ENCODE data around the gene SORBS1. TPM values are rescaled to one million over a fixed set of nuclear protein-coding genes. Genes with fewer than 3 reads are reported as not detected.

Gene SORBS1
- total RNA-seq, 2 donors from 2014 or later, result 1.4 to 1.6 TPM

GRCh38 chr10:95540514-95541052, 20.6 kb downstream of the SORBS1 start:
- DNase-seq (ENCODE audit: low spot score) (no peak), ATAC-seq (no peak)
- Mint-ChIP-seq H3K27ac (no peak overlapping the region), H3K4me3 (no peak overlapping the region), H3K9me3 (no peaks in the 10 kb centered on the region), H3K36me3 (no peaks in the 10 kb centered on the region), H3K27me3 (no peaks in the 10 kb centered on the region), H3K4me1 (ENCODE audit: low read depth in 2 of 2) (no peaks in the 10 kb centered on the region)

GRCh38 chr10:95539560-95540284, 21.4 kb downstream of the SORBS1 start:
- DNase-seq (ENCODE audit: low spot score) (no peak), ATAC-seq (no peak)
- Mint-ChIP-seq H3K27ac (no peak overlapping the region), H3K4me3 (no peak overlapping the region), H3K27me3 (peaks cover 0 to 2% of the 10 kb centered on the region in 2 donors), H3K9me3 (no peaks in the 10 kb centered on the region), H3K36me3 (no peaks in the 10 kb centered on the region), H3K4me1 (ENCODE audit: low read depth in 2 of 2) (no peaks in the 10 kb centered on the region)

DNA sequence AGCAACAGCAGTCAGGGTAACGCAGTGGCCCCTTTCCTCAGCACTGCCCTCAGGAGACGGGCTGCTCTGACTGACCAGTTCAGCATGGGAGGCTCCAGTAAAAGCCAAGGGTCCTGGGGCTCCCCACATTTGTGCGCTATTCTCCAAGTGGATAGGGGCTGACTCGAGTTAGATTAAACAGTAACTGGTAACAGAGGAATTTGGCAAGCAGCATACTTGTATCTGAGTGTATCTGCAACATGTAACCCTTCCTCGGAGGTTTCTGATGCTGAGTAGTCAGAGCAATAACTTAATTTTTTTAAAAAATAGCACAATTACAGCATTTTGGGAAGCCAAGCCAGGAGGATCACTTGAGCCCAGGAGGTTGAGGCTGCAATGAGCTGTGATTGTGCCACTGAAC, 22.8 kb downstream of the SORBS1 start:
- no peaks in the 10 kb centered on the region for H3K36me3 Mint-ChIP-seq
- H3K4me3 Mint-ChIP-seq, result no peak overlapping the region
- no peak for DNase-seq (ENCODE audit: low spot score)
- no peak overlapping the region for H3K27ac Mint-ChIP-seq
- H3K4me1 Mint-ChIP-seq (ENCODE audit: low read depth in 2 of 2), result no peaks in the 10 kb centered on the region
- no peaks in the 10 kb centered on the region for H3K9me3 Mint-ChIP-seq
- no peak for ATAC-seq
- peaks cover 0 to 6% of the 10 kb centered on the region in 2 donors for H3K27me3 Mint-ChIP-seq

DNA sequence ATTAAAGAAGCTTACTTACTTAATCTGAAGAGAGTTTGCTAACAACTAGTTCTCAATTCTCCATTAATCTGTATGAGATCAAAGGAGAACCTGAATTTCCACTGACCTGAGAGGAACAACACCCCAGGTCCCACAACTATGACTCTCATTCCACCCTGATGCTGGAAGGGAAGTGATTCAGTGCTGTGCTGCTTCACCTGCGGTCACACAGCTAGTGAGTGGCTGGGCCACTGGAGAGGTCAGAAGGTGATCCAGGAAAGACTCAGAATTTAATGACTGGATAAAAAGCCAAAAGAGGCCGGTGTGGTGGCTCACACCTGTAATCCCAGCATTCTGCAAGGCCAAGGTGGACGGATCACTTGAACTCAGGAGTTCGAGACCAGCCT, 23.6 kb downstream of the SORBS1 start:
- no peaks in the 10 kb centered on the region for H3K9me3 Mint-ChIP-seq
- no peak overlapping the region for H3K4me3 Mint-ChIP-seq
- no peak overlapping the region for H3K27ac Mint-ChIP-seq
- ATAC-seq (no peak), DNase-seq (ENCODE audit: low spot score) (no peak)
- peaks cover 0 to 6% of the 10 kb centered on the region in 2 donors for H3K27me3 Mint-ChIP-seq
- no peaks in the 10 kb centered on the region for H3K36me3 Mint-ChIP-seq
- H3K4me1 Mint-ChIP-seq (ENCODE audit: low read depth in 2 of 2), result no peaks in the 10 kb centered on the region

DNA sequence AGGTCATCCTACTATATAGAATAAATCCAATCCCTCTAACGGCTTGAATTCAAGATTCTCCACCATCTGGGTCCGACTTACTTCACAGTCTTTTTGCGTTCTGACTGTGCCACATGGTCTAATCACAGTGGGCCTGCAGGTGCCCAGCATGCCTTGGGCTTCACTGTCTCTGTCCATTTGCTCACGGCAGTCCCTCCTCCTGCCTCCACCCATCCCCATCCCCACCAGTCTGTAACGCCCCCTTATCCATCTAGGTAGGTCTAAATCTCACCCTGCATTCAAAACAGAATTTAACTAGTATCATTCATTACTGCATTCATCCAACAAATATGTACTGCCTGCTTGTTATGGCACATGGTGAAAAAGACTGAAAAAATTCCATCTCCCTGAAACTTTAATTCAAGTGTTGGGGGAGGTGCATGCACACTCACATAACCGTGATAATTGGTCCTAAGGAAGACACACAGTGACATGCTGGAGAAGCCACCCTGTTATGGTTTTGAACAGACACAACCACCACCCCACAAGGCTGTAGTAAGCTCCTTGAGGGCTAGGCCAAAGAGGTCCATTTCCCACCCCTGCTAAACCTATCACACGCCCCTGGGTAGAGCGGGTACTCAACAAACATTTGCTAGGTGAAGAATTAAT, 24.2 kb downstream of the SORBS1 start:
- Mint-ChIP-seq H3K27me3 (peaks cover 0 to 6% of the 10 kb centered on the region in 2 donors), H3K36me3 (no peaks in the 10 kb centered on the region), H3K4me3 (no peak overlapping the region), H3K9me3 (no peaks in the 10 kb centered on the region), H3K27ac (no peak overlapping the region), H3K4me1 (ENCODE audit: low read depth in 2 of 2) (no peaks in the 10 kb centered on the region)
- DNase-seq (ENCODE audit: low spot score), result no peak
- no peak for ATAC-seq

DNA sequence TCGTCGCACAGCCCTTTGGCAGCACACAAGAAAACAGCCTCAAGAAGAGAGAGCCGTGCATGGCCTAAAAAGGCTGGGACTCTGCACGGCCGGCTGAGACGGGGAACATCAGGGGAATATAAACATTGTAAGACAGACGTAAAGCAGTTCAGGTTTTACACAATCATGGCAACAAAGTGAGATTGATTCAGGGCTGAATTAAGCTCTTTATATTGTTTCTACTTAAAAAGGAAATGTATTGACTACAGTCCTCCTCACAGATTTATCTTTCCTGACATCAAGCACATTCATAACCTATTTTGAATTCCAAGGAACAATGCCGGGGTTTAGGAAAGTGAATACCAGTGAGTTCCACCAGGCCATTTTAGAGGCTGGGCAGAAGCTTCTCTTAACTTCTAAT, 25.2 kb downstream of the SORBS1 start:
- no peak for ATAC-seq
- Mint-ChIP-seq H3K27ac (no peak overlapping the region), H3K9me3 (no peaks in the 10 kb centered on the region), H3K27me3 (peaks cover 0 to 6% of the 10 kb centered on the region in 2 donors), H3K36me3 (no peaks in the 10 kb centered on the region), H3K4me3 (no peak overlapping the region), H3K4me1 (ENCODE audit: low read depth in 2 of 2) (no peaks in the 10 kb centered on the region)
- DNase-seq (ENCODE audit: low spot score), result no peak

DNA sequence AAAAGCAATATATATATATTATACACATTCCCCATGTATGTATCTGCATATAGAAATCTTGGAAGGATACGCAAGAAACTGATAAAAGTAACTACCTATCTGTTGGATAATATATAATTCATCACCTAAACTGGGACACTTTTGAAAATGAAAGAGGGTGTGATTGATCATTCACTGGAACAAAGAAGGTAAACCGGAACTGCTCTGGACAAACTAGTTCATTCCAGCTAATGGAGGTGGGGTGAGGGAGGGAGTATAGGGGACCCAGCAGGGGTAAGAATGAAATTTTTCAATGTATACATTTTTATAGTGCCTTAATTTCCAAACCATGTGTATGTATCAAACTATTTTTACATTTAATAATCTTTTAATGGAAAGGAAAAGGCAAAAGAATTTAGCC, 25.6 kb downstream of the SORBS1 start:
- H3K4me1 Mint-ChIP-seq (ENCODE audit: low read depth in 2 of 2), result no peaks in the 10 kb centered on the region
- no peak for ATAC-seq
- peaks cover 3 to 6% of the 10 kb centered on the region in 2 donors for H3K27me3 Mint-ChIP-seq
- no peaks in the 10 kb centered on the region for H3K36me3 Mint-ChIP-seq
- H3K4me3 Mint-ChIP-seq, result no peak overlapping the region
- no peak for DNase-seq (ENCODE audit: low spot score)
- no peak overlapping the region for H3K27ac Mint-ChIP-seq
- H3K9me3 Mint-ChIP-seq, result no peaks in the 10 kb centered on the region

DNA sequence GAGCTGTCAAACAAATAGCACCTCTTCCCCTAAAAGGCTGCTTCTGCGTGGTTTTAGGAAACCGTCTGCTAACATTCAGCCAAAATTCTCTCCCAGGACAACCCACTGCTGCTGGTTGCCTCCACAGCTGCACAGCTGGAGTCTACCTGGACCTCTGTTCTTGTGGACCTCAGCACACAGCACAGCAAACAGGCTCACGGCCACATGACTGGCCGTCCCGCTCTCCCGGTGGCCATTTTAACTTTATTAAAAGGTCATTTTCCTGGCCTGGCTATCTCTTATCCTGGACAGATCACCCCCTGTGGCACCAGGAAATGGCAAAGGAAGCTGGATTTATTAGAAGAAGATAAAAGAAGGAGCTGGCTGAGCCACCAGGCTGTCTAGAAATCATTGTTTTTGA, 27.6 kb downstream of the SORBS1 start:
- Mint-ChIP-seq H3K9me3 (no peaks in the 10 kb centered on the region), H3K4me3 (no peak overlapping the region), H3K36me3 (no peaks in the 10 kb centered on the region), H3K27ac (no peak overlapping the region), H3K27me3 (peaks cover 5 to 6% of the 10 kb centered on the region in 2 donors), H3K4me1 (ENCODE audit: low read depth in 2 of 2) (no peaks in the 10 kb centered on the region)
- ATAC-seq (no peak), DNase-seq (ENCODE audit: low spot score) (no peak)

- Mint-ChIP-seq H3K27ac (no peak overlapping the region), H3K4me3 (no peak overlapping the region), H3K9me3 (no peaks in the 10 kb centered on the region), H3K4me1 (ENCODE audit: low read depth in 2 of 2) (no peaks in the 10 kb centered on the region), H3K36me3 (no peaks in the 10 kb centered on the region), H3K27me3 (peaks cover 5 to 11% of the 10 kb centered on the region in 2 donors)
- no peak for DNase-seq (ENCODE audit: low spot score)
- ATAC-seq, result no peak
Measured at GRCh38 chr10:95532536-95532935, 28.6 kb downstream of the SORBS1 start.

GRCh38 chr10:95531994-95532399, 29.2 kb downstream of the SORBS1 start:
- H3K36me3 Mint-ChIP-seq, result no peaks in the 10 kb centered on the region
- no peak overlapping the region for H3K4me3 Mint-ChIP-seq
- DNase-seq (ENCODE audit: low spot score) (no peak), ATAC-seq (peak in 1 of 2 donors; percentile 51)
- no peaks in the 10 kb centered on the region for H3K9me3 Mint-ChIP-seq
- peaks cover 5 to 12% of the 10 kb centered on the region in 2 donors for H3K27me3 Mint-ChIP-seq
- no peaks in the 10 kb centered on the region for H3K4me1 Mint-ChIP-seq (ENCODE audit: low read depth in 2 of 2)
- H3K27ac Mint-ChIP-seq, result no peak overlapping the region

DNA sequence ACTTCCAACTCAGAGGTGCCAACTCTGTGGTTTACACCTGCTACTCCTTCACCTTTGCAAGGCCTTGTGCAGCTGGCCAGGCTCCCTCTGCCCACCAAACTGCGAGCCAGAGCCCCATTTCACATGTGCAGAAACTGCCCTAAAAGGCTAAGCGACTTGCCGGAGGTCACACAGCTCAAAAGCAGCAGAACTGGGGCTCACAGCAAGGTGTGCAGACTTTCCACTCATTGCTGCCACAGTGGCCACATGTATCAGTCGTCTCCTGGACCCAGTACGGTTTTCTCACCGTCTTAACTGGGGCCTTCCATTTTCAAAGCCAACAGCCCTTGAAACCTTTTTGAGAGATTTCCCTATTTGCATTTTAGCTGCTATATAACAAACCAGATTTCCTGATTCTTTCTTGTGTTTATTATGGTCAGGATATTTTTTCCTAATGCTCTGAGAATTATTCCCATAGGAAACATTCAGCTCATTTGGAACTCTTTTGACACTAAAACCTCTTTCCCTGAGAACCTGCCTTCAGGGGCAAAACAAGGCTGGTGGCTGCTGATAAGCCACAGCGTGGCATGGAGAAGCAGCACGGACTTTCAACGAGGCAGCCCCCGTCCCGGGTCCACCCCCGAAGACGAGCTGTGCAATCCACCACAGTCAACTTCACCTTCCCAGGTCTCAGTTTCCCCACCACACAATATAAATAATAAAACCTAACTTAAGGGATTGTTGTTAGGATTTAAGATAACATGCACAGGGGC, 29.9 kb downstream of the SORBS1 start:
- DNase-seq (ENCODE audit: low spot score) (no peak), ATAC-seq (no peak)
- peaks cover 5 to 12% of the 10 kb centered on the region in 2 donors for H3K27me3 Mint-ChIP-seq
- no peaks in the 10 kb centered on the region for H3K36me3 Mint-ChIP-seq
- H3K4me1 Mint-ChIP-seq (ENCODE audit: low read depth in 2 of 2), result no peaks in the 10 kb centered on the region
- no peak overlapping the region for H3K4me3 Mint-ChIP-seq
- H3K27ac Mint-ChIP-seq, result no peak overlapping the region
- no peaks in the 10 kb centered on the region for H3K9me3 Mint-ChIP-seq

- Mint-ChIP-seq H3K27me3 (peaks cover 5 to 12% of the 10 kb centered on the region in 2 donors), H3K27ac (no peak overlapping the region)
Measured at GRCh38 chr10:95530561-95530960, 30.6 kb downstream of the SORBS1 start.

DNA sequence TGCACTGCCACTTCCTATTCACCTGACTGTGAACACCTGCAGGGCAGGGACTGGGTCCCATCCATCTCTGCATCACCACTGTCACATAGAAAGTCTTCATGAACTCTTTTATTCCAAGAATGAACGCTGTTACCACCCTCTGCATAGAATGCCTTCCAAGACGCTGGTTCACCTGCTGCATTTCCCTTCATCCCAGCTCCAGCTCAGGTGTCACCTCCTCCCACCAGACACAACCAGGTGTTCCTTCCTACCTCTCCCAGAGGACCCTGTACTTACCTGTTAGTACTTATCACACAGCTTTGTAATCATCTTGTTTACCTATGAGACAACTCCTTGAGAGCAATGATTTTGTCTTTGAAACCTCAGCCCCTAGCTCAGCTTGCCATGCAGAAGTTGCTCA, 31.1 kb downstream of the SORBS1 start:
- Mint-ChIP-seq H3K36me3 (no peaks in the 10 kb centered on the region), H3K9me3 (no peaks in the 10 kb centered on the region), H3K4me1 (ENCODE audit: low read depth in 2 of 2) (no peaks in the 10 kb centered on the region), H3K27me3 (peaks cover 5 to 12% of the 10 kb centered on the region in 2 donors), H3K4me3 (no peak overlapping the region), H3K27ac (no peak overlapping the region)
- DNase-seq (ENCODE audit: low spot score), result no peak
- no peak for ATAC-seq

More at GRCh38 chr10:95530561-95530960, 30.6 kb downstream of the SORBS1 start:
- no peak overlapping the region for H3K4me3 Mint-ChIP-seq
- DNase-seq (ENCODE audit: low spot score) (no peak), ATAC-seq (peak in 1 of 2 donors; percentile 50)
- no peaks in the 10 kb centered on the region for H3K36me3 Mint-ChIP-seq
- H3K4me1 Mint-ChIP-seq (ENCODE audit: low read depth in 2 of 2), result no peaks in the 10 kb centered on the region
- H3K9me3 Mint-ChIP-seq, result no peaks in the 10 kb centered on the region

DNA sequence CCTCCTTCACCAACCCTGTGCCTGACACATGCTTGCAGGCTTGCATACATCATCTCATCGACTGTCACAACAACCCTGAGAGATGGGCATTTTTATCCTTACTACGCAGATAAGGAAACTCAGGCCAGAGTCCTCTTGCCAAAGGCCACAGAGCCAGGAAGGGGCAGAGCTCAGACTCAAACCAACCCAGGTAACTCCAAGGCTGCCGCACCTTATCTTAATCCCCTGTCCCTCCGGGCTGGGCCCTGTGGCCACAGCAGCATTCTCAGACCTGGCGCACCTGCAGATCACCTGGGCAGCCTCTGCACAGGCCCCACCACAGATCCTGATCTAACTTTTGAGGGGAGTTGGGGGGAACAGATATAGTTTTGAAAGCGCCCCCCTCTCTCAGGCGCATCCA, 35.1 kb downstream of the SORBS1 start:
- Mint-ChIP-seq H3K27ac (no peak overlapping the region), H3K4me3 (no peak overlapping the region), H3K36me3 (no peaks in the 10 kb centered on the region), H3K27me3 (peaks cover 5 to 12% of the 10 kb centered on the region in 2 donors), H3K4me1 (ENCODE audit: low read depth in 2 of 2) (peaks cover 0 to 4% of the 10 kb centered on the region in 2 donors), H3K9me3 (no peaks in the 10 kb centered on the region)
- DNase-seq (ENCODE audit: low spot score) (no peak), ATAC-seq (no peak)
